ENCODE measurements around the gene PITHD1.

- TF ChIP-seq CTCF (IDR thresholded peaks at IDR 0.05) (no peak), POLR2A (IDR thresholded peaks at IDR 0.05) (peak; percentile 91)
Measured at GRCh38 chr1:23799570-23800399, 21.6 kb downstream of the PITHD1 start.
